Endothelial cell of umbilical vein (primary cell): ENCODE measurements around the gene PPP1R12C.

Source experiments
- EZH2 ChIP-seq: IDR thresholded peaks from 2 replicates; pipeline ENCODE4 v1.6.1; 2012; ENCODE audit warnings: borderline replicate concordance, low read depth, mild to moderate bottlenecking, moderate library complexity, low read length, inconsistent platforms; ENCODE audit not compliant: severe bottlenecking
- FOS ChIP-seq: IDR thresholded peaks from 2 replicates; pipeline ENCODE4 v1.6.1; 2011; ENCODE audit warnings: mild to moderate bottlenecking, low read length, moderate library complexity, borderline replicate concordance; ENCODE audit not compliant: insufficient read depth
- POLR2AphosphoS5 ChIP-seq: IDR thresholded peaks from 2 replicates; pipeline ENCODE4 v1.6.1; 2012; ENCODE audit warnings: low read depth, mild to moderate bottlenecking, control low read depth, low read length, moderate library complexity; ENCODE audit not compliant: insufficient read depth
- TF ChIP-seq, protein P1 (sequence below), 2 donors: IDR thresholded peaks; 1 replicate in 1 of 2; 2 replicates in 1 of 2; pipeline ENCODE4 v1.5.1; 2011; ENCODE audit warnings: low read length in 2 of 2, mild to moderate bottlenecking in 2 of 2, moderate library complexity in 2 of 2, control low read depth in 1 of 2, inconsistent platforms in 1 of 2, low read depth in 1 of 2; ENCODE audit not compliant: insufficient read depth in 1 of 2; ENCODE audit errors: extremely low read depth in 1 of 2

DNA sequence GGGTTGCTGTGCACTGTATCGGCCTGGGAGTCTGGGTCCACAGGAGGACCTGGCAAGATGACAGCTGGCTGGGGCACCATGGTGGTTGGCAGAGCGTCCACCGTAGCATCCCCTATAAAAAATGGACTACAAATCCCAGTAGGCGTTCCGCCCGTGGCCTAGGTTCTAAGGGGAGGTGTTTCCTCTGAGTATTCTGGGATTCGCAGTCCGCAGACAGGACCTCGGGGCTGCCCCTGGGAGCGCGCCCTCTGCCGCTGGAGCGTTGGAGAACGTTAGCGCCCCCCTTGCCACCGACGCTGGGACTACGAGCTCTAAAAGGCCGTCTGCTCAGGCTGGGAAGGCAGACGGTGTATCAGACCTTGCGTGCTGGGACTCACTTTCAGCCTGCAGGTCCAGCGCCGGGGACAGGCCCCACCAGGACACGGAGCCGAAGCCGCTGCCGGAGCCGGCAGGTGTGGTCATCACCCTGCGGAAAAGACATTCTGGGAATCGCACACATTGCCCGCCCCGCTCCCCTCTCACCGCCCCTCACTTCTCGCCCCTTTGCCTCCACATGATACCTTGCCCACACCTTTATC lies 48.6 kb upstream of the PPP1R12C start:
- TF ChIP-seq FOS (no peak), POLR2AphosphoS5 (no peak), EZH2 (no peak)
- TF ChIP-seq, protein P1, sequence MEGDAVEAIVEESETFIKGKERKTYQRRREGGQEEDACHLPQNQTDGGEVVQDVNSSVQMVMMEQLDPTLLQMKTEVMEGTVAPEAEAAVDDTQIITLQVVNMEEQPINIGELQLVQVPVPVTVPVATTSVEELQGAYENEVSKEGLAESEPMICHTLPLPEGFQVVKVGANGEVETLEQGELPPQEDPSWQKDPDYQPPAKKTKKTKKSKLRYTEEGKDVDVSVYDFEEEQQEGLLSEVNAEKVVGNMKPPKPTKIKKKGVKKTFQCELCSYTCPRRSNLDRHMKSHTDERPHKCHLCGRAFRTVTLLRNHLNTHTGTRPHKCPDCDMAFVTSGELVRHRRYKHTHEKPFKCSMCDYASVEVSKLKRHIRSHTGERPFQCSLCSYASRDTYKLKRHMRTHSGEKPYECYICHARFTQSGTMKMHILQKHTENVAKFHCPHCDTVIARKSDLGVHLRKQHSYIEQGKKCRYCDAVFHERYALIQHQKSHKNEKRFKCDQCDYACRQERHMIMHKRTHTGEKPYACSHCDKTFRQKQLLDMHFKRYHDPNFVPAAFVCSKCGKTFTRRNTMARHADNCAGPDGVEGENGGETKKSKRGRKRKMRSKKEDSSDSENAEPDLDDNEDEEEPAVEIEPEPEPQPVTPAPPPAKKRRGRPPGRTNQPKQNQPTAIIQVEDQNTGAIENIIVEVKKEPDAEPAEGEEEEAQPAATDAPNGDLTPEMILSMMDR (IDR thresholded peaks at IDR 0.05; ENCODE audit: extremely low read depth in 1 of 2, insufficient read depth in 1 of 2, low read depth in 1 of 2, low read length in 2 of 2): peak; percentile 59 to 84
